Measurements from ENCODE around the gene PCNT.

Gene PCNT

DNA sequence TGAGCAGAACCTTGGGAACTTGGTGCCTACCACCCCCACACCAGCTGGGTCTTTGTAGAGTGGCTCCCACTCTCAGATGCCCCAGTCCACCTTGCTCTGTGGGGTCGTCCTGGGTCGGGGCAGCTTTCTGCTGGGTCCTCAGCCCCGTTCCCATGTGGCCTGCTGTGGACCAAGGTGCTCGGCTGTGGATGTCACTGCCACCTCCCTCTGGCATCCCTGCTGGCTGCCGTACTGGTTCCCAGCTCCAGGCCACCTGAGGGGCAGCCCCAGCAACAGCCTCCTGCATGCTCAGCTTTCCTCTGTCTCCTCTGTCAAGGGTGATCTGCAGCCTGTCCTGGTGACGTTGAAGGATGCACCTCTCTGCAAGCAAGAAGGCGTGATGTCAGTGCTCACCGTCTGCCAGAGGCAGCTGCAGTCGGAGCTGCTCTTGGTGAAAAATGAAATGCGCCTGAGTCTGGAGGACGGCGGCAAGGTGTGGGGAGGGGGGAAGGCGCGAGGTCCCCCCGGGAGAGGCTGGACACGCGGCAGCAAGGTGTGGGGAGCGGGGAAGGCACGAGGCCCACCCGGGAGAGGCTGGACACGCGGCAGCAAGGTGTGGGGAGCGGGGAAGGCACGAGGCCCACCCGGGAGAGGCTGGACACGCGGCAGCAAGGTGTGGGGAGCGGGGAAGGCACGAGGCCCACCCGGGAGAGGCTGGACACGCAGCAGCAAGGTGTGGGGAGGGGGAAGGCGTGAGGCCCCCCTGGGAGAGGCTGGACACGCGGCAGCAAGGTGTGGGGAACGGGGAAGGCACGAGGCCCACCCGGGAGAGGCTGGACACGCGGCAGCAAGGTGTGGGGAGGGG lies 88.8 kb downstream of the PCNT start:
- DNase-seq: no peak

DNA sequence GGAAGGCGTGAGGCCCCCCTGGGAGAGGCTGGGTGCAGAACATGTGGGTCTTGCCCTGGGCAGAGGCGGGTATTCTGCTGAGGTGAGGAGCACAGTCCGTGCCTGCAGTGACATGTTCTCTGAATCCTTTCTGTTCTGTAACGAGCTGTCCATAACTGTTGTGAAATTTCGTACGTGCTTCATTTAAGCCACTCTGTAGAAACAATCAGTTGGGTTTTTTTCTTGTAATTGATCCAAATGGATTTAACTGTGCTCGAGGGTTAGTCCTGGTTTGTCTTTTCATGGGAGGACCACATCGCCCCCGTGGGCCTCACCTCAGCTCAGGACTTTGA lies 89.4 kb downstream of the PCNT start:
- no peak for DNase-seq

DNA sequence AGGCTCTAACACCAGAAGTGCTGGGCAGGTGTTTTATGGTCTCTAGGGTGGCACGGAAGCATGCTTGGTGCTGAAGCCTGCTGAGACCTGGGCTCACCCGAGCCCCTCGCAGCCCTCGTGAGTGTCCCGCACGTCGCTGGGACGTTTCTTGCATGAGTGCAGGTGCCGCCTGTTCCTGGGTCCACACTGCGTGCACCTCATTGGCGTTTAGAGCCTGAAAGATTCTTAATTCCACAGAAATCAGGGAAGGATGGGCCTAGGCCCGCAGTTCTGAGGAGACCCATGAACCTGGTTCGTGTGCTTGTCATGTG lies 91.0 kb downstream of the PCNT start:
- DNase-seq: no peak

DNA sequence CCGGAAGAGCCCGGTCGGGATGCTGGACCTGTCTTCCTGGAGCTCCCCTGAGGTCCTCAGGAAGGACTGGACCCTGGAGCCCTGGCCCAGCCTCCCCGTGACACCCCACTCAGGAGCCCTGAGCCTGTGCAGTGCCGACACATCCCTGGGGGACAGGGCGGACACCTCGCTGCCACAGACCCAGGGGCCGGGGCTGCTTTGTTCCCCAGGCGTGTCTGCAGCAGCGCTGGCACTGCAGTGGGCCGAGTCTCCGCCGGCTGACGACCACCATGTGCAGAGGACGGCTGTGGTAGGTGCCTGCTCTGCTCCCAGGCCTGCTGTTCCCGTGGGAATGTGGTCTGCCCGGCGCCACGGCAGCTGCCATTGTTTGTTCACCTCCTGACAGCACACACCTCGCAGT lies 92.6 kb downstream of the PCNT start:
- DNase-seq: no peak

DNA sequence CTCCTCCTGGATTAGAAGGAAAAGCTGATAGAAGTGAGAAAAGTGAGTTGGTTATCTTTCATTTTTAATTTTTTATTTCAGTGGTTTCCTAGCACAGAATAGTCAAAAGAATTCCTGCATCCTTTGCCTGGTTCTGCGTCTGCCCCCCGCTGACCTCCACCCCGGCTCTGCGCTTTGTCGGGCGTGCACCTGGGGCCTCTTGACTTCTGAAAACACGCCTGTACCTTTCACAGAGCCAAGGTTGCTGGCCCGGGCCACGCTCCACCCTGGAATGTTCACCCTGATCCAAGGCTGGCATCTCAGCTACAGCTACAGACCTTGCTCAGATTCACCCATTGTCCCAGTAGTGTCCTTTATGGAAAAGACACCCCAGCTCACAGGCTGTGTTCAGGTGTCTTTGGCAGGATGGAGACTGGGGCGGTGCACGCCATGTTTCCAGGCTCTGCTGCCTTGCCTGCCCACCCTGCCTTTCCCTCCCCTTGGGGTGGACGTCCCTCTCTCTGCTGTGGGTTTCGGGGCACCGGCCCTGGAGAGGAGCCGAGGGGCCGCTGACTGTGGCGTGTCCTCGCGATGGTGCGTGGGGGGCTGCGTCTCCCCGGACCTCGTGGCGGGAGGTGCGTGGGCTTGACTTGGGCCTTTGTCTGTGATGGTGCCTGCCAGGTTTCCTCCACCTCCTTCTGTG lies 94.5 kb downstream of the PCNT start:
- DNase-seq: no peak

- DNase-seq: no peak
These were observed 96.6 kb downstream of the PCNT start for GRCh38 chr21:46420241-46421190.

DNA sequence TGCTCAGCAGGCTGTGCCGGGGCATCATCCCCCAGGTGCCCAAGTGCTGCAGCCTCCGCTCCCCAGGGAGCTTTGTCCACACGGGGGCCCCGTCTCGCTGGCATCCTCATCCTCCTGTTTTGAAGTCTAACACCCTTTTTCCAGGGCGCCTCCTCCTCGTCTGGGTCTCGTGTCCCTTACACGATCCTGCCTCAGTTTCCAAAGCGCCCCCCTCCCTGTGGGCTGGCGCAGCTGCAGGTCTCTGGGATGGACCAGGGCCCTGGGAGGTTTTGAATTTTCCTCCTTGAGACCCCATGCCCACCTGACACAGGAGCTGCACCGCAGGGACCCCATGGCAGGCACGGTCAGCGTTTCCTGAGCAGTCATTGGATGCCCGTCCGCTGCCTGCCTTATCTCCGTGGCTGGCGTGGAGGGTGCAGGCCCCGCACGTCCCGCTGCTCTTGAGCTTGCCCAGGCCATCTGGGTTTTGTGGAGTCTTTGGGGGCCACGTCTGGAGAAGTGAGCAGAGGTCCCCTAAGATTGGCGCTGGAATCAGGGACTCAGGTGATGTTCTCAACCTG lies 97.3 kb downstream of the PCNT start:
- no peak for DNase-seq

DNA sequence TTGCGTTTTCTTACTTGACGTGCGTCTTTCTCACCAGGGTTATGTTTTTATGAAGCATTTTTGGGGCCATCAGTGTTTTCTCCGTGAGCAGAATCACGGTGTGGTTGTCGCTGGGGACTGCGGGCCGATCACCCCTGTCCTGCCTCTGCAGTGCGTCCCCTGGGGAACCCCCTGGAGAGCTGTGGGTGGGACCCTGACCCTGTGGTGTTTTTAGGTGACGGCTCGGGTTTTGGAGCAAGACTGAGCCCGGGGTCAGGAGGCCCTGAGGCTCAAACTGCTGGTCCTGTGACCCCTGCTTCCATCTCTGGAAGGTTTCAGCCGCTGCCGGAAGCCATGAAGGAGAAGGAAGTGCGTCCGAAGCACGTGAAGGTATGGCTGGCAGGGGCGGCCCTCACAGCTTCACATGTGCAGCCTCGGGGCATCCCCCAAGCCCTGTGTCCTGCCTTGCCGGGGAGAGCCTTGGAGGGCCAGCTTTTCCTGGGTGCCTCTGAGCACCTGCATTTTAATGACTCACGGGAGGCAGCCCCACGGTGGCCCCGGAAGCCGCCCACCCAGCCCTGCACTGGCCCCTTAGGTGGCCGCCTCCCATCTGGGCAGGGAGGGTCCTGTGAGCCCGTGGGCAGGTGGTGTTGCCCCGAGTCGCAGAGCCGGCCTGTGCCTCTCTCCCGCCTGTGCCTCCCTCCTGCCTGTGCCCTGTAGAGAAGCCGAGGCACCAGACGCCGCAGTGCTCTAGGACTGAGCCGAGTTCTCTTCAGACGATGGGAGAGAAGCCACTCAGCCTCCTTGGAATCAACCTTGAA lies 98.0 kb downstream of the PCNT start:
- DNase-seq: no peak

DNA sequence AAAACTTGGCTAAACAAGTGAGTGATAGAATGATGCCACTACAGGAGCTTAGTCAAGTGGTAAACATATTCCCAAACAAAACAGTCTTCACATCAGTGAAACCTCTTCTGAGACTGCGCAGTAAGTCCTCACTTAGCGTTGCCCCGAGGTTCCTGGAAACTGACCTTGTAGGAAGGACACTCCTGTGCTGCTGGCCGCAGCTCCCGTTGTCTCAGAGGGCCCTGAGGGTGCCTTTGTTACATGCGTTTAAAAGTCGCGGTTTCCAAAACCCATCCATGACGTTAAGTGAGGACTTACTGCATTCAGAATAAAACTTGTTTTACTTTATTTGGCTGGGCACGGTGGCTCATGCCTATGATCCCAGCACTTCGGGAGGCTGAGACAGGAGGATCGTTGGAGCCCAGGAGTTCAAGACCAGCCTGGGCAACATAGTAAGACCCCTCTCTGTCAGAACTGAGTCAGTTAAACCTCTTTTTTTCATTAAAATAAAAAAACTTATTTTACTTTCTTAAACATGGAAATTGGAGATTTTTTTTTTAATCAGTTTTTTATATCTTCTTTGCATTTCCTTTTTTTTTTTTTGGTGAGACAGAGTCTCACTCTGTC lies 98.8 kb downstream of the PCNT start:
- no peak for DNase-seq

GRCh38 chr21:46423546-46424038 lies 99.6 kb downstream of the PCNT start:
- no peak for DNase-seq

GRCh38 chr21:46424039-46424591 lies 100.2 kb downstream of the PCNT start:
- DNase-seq: no peak

DNA sequence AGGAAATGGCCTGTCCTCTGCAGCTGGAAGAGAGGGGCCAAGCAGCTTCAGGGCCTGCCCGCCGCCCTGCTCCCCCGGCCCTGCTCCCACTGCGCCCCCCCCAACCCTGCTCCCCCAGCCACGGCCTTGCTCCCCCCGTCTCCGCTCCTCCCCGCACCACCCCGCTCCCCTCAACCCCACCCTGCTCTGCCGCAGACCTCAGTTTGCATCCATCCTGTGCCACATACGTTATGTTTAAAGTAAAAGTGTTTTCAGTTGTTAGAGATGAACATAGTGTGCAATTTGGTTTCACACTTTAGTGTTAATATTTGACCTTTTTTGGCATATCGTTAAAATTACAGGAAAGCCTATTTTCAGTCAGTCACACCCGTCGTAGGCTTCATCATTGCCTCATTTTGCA lies 100.7 kb downstream of the PCNT start:
- no peak for DNase-seq

- no peak for DNase-seq
These were observed 101.1 kb downstream of the PCNT start for GRCh38 chr21:46425041-46425440.

DNA sequence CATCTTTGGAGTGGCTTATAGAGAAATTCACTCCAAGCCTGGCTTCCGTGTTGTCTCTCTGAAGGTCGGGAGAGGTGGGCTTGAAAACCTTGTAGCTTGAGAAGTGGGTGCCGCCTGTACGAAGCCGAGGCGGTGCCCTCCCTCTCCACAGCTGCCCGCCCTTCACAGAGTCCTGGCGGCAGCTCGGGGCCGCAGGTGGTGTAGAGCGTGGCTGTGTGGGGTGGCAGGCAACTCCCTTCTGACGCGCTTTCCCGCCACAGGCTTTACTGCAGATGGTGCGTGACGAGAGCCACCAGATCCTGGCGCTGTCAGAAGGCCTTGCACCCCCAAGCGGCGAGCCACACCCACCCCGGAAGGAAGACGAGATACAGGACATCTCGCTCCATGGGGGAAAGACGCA lies 101.6 kb downstream of the PCNT start:
- no peak for DNase-seq

GRCh38 chr21:46426313-46427046 lies 102.5 kb downstream of the PCNT start:
- no peak for DNase-seq

DNA sequence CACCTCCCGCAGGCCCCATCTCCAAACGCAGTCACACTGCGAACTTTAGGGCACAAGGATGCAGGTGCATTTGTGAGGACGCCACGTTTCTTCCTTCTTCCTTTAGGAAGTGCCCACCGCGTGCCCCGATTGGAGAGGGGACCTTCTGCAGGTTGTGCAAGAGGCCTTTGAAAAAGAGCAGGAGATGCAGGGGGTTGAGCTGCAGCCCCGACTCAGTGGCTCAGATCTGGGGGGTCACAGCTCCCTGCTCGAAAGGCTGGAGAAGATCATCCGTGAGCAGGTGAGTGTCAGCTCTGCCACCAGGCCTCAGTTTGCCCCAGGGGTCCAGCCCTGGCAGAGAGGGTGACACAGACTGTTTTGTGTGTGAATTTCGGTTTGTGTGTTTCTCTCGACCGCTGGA lies 103.6 kb downstream of the PCNT start:
- no peak for DNase-seq

- no peak for DNase-seq
These were observed 104.3 kb downstream of the PCNT start for GRCh38 chr21:46428286-46428685.

DNA sequence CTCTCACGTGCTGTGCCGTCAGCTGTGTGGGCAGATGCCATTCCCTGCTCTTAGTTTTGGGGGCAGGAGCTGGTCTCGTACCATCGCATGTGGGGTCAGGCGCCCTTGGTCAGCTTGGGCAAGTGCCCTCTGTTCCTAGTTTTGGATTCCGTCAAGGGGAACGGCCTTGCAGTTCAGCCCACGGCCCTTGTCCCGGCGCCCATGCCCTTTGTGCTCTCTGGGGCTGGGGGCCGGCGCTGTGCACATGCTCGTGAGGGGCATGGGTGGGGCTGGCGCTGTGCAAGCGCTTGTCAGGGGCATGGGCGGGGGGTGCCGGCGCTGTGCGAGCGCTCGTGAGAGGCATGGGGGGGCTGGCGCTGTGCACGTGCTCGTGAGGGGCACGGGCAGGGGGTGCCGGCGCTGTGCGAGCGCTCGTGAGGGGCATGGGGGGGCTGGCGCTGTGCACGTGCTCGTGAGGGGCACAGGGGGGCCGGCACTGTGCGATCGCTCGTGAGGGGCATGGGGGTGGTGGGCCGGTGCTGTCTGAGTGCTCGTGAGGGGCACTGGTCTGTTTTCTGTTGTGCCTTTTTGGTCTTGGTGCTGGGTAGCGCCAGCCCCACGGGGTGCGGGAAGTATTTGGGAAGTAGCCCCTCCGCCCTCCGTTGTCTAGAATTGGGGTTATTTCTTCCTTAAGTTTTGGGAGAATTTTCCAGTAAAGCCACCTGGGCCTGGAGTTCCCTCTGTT lies 105.2 kb downstream of the PCNT start:
- no peak for DNase-seq

DNA sequence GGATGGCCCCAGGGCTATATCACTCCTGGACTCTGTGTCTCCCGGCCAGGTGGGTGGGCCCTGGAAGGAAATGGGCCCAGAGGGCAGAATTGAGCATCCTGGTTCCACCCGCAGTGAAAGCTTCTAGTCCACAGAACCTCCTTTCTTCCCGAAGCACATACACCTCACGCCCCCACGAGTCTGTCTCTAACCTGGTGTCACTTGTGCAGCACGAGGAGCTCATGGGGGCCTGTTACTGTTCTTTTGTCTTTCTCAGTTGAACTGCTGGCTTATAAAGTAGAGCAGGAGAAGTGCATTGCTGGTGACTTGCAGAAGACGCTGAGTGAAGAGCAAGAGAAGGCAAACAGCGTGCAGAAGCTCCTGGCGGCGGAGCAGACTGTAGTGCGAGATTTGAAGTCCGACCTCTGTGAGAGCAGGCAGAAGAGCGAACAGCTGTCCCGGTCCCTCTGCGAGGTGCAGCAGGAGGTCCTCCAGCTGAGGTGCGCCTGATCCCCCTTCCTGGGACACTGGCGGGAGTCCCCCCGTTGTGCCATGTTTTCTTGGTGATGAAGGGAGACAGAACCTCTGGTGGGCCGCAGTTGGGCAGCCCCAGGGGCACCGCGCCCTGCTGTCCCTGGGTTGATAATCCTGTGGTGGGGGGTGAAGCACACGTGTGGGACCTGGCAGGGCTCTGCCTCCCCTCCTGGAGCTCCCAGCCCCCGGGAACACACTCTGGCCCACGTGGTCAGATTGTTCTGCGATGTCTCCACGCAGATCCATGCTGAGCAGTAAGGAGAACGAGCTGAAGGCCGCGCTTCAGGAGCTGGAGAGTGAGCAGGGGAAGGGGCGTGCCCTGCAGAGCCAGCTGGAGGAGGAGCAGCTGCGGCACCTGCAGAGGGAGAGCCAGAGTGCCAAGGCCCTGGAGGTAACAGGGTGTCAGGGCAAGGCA lies 106.1 kb downstream of the PCNT start:
- DNase-seq: no peak

All from fibroblast of skin of right biceps (primary cell).